Activated CD8-positive, alpha-beta T cell treated with anti-CD3 and anti-CD28 coated beads, Interleukin-2, amount 10 ng/mL, durations not matched to agents 7 days and 5 days (primary cell): ENCODE data around the gene RYR3. TPM values are rescaled to one million over a fixed set of nuclear protein-coding genes. Genes with fewer than 3 reads are reported as not detected.

Experiments used
- ATAC-seq: fragments of 150-1000 bp; cut with Tn5 transposase; one replicate; pipeline ENCODE4 v1.10.0; 2021; ENCODE audit warnings: moderate library complexity
- CTCF ChIA-PET: fragments of 350-600 bp; sonication (Branson Sonifier 250); formaldehyde crosslinking; loops from one replicate; lab custom pipeline; 2021; ENCODE audit warnings: antibody characterized with exemption; lab: Charles Lee
- POLR2A ChIA-PET: fragments of 350-600 bp; sonication (Branson Sonifier 250); formaldehyde crosslinking; loops from one replicate; lab custom pipeline; 2021; ENCODE audit warnings: antibody characterized with exemption; lab: Charles Lee
- DNase-seq: peaks from one replicate; pipeline ENCODE4 v3.0.0-alpha.2; 2020
- H3K27ac Mint-ChIP-seq: one replicate; pipeline ENCODE4 v1.8.0; 2021; ENCODE audit warnings: mild to moderate bottlenecking, mixed read lengths
- H3K27me3 Mint-ChIP-seq: one replicate; pipeline ENCODE4 v1.8.0; 2021; ENCODE audit warnings: low read depth, mixed read lengths
- H3K36me3 Mint-ChIP-seq: one replicate; pipeline ENCODE4 v1.8.0; 2021; ENCODE audit warnings: low read depth, mixed read lengths
- H3K4me1 Mint-ChIP-seq: one replicate; pipeline ENCODE4 v1.8.0; 2021; ENCODE audit warnings: low read depth, mixed read lengths
- H3K4me3 Mint-ChIP-seq: one replicate; pipeline ENCODE4 v1.8.0; 2021; ENCODE audit warnings: mild to moderate bottlenecking, mixed read lengths
- H3K9me3 Mint-ChIP-seq: one replicate; pipeline ENCODE4 v1.8.0; 2022; ENCODE audit warnings: mixed read lengths; ENCODE audit not compliant: insufficient read depth
- total RNA-seq, 2 experiments: library from RNA; stranded (reverse); gene quantifications; one replicate each; pipeline ENCODE4 v1.2.3, GENCODE V29; 2021

Gene RYR3
- total RNA-seq, 2 experiments from 2014 or later = not detected

DNA sequence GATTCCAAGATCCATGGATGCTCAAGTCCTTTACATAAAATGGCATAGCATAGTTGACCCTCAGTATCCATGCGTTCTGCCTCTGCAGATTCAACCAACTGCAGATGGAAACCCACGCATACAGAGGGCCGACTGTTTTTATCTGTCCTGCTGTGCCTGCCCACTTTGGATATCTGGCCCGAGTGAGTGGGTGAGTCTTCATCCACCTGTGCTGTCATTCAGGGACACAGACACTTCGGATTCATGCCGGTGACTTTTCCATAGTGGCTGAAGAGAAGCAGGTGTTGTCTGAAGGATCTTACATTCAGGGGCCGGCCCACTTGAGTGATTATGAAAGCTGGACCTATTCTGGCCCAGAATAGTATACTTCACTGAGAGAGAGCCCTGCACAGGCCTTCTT, 85.1 kb downstream of the RYR3 start:
- Mint-ChIP-seq H3K36me3 (no peaks in the 10 kb centered on the region), H3K4me3 (no peak overlapping the region), H3K27ac (no peak overlapping the region), H3K9me3 (no peaks in the 10 kb centered on the region), H3K4me1 (no peaks in the 10 kb centered on the region), H3K27me3 (no peaks in the 10 kb centered on the region)
- POLR2A ChIA-PET = no interaction called here
- no peak for DNase-seq
- no peak for ATAC-seq
- CTCF ChIA-PET = no interaction called here

DNA sequence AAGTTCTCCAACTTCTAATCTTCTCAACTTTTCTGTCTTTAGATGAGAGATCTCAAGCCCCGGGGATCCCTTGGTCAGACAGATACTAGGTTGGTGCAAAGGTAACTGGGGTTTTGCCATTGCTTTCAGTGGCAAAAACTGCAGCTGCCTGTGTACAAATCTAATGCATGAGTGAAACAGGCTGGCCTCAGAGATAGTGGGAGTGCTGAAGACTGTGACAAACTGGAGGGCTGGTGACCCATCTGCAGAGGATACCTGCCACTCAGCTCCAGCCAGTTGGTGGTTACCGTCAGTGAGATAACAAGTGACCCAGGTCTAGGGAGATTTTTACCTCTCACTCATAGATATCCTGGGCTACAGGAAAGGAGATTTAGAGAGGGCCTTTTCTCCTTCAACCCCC, 85.7 kb downstream of the RYR3 start:
- H3K27ac Mint-ChIP-seq = no peak overlapping the region
- ChIA-PET POLR2A (interaction anchor here (0.6 kb wide), 1 partner anchor 153 kb away, joined by 3 read pairs; no protein-coding TSS in a partner anchor), CTCF (no interaction called here)
- no peaks in the 10 kb centered on the region for H3K27me3 Mint-ChIP-seq
- no peaks in the 10 kb centered on the region for H3K9me3 Mint-ChIP-seq
- DNase-seq (no peak), ATAC-seq (no peak)
- H3K4me3 Mint-ChIP-seq = no peak overlapping the region
- no peaks in the 10 kb centered on the region for H3K36me3 Mint-ChIP-seq
- H3K4me1 Mint-ChIP-seq = no peaks in the 10 kb centered on the region

GRCh38 chr15:33398555-33398954, 87.8 kb downstream of the RYR3 start:
- ChIA-PET POLR2A (interaction anchor here (0.5 kb wide), 1 partner anchor 14 kb away, joined by 3 read pairs; no protein-coding TSS in a partner anchor), CTCF (no interaction called here)
- H3K9me3 Mint-ChIP-seq = no peaks in the 10 kb centered on the region
- ATAC-seq (no peak), DNase-seq (no peak)
- H3K27ac Mint-ChIP-seq = no peak overlapping the region
- no peaks in the 10 kb centered on the region for H3K4me1 Mint-ChIP-seq
- no peaks in the 10 kb centered on the region for H3K36me3 Mint-ChIP-seq
- H3K27me3 Mint-ChIP-seq = no peaks in the 10 kb centered on the region
- H3K4me3 Mint-ChIP-seq = no peak overlapping the region

DNA sequence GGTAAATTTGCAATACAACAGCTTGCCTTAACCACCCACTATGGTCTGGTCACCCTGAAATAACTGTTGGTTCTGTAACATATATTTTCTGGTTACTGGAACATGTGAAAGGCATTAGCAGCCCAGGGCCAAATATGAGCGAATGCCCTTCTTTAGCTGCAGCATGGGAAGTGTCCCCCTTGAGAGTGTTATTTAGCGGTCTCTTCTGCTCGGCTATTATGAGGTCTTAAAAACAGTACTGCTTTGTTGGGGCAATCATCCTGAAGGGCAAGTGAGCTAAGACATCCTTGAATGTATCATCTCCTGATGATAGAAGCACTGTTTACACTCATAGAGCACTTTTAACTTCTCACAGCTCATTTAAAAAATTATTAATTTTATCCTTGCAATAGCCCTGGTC, 90.2 kb downstream of the RYR3 start:
- Mint-ChIP-seq H3K9me3 (no peaks in the 10 kb centered on the region), H3K36me3 (no peaks in the 10 kb centered on the region), H3K27me3 (no peaks in the 10 kb centered on the region), H3K27ac (no peak overlapping the region), H3K4me1 (no peaks in the 10 kb centered on the region), H3K4me3 (no peak overlapping the region)
- DNase-seq (no peak), ATAC-seq (no peak)
- POLR2A ChIA-PET = no interaction called here
- CTCF ChIA-PET = no interaction called here

DNA sequence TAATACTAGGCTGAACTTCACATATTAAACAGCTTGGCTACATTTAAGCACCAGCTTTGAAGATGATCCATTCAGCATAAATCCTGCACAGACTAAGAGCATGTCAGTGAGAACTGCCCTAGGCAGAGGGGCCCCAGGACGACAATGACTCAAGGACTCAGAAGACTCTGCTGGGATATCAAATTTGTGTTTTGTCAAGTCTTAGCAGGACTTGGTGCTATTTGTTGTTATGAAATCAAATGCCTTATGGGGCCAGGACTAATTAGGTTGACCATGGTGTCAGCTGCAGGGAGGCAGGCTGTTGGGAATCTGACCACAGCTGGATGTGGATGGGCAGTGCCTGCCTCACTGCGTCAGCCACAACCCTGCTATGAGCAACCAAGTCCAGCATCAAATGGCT, 91.8 kb downstream of the RYR3 start:
- POLR2A ChIA-PET = no interaction called here
- no peaks in the 10 kb centered on the region for H3K36me3 Mint-ChIP-seq
- no peaks in the 10 kb centered on the region for H3K9me3 Mint-ChIP-seq
- CTCF ChIA-PET = no interaction called here
- H3K4me1 Mint-ChIP-seq = no peaks in the 10 kb centered on the region
- H3K27me3 Mint-ChIP-seq = no peaks in the 10 kb centered on the region
- ATAC-seq = no peak
- H3K4me3 Mint-ChIP-seq = no peak overlapping the region
- DNase-seq = no peak
- H3K27ac Mint-ChIP-seq = no peak overlapping the region

DNA sequence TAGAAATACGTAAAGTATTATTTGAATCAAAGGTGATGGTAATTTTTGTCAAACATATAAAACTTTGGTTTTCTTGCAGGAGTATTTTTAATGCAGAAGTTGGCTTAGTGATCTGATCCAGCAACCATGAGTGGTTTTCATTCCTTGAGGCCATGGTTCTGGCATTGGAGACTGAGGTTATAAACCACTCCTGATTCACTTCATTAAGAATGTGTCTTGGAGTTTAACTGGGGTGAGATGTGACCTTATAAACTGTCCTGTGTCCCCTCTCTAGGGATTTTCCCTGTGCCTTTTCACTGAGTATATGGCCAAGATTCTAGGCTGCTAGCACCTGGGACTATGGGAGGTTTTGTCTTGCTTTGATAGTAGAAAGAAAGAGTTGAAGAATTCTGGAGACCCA, 94.3 kb downstream of the RYR3 start:
- CTCF ChIA-PET = no interaction called here
- ATAC-seq = no peak
- H3K27ac Mint-ChIP-seq = no peak overlapping the region
- DNase-seq = no peak
- no peaks in the 10 kb centered on the region for H3K27me3 Mint-ChIP-seq
- no peaks in the 10 kb centered on the region for H3K36me3 Mint-ChIP-seq
- no peaks in the 10 kb centered on the region for H3K4me1 Mint-ChIP-seq
- POLR2A ChIA-PET = no interaction called here
- no peaks in the 10 kb centered on the region for H3K9me3 Mint-ChIP-seq
- no peak overlapping the region for H3K4me3 Mint-ChIP-seq

DNA sequence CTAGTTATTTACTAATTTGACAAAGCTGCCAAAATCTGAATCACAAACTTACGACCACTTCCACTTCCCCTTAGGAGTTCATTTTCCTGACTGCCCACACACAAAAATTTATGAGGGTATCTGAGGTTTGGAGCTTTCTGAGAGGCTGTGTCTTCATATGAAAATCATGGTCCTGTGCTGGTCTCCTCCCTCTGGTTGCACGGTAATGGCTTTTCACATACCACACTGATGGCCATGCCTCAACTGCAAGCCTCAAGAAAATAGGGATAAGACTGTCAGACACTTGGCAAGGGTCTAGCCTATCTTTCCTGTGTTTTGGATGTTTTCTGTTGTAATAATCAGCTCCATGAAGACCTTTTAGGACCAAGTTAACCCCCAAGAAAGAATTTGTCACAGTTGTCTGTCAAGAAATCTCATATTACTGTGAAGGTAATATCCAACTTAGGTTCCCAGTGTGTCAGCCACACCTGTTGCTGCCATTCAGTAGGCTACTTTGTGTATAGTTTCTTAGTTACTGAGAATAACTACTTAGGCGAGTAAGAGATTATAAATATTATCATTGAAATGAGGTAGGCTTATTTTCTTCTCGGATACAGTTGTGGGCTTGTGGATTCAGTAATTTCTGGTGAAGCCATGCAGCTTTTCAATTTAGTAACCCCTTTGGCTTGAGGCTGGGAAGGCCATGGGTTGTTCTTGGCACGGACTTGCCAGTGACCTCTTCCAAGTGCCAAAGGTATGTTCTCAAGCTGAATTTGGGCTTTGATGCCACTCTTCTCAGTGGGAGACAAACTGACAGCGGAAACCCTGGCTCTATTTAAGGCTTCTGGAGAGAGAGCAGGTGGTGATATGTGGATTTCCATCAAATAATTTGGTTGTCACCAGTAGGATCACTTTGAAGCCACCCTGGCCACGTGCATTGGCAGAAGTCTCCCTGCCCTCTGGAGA, 101.1 kb downstream of the RYR3 start:
- ChIA-PET CTCF (no interaction called here), POLR2A (no interaction called here)
- ATAC-seq (no peak), DNase-seq (no peak)
- no peak overlapping the region for H3K27ac Mint-ChIP-seq
- H3K27me3 Mint-ChIP-seq = no peaks in the 10 kb centered on the region
- no peaks in the 10 kb centered on the region for H3K4me1 Mint-ChIP-seq
- H3K4me3 Mint-ChIP-seq = no peak overlapping the region
- H3K9me3 Mint-ChIP-seq = no peaks in the 10 kb centered on the region
- no peaks in the 10 kb centered on the region for H3K36me3 Mint-ChIP-seq

DNA sequence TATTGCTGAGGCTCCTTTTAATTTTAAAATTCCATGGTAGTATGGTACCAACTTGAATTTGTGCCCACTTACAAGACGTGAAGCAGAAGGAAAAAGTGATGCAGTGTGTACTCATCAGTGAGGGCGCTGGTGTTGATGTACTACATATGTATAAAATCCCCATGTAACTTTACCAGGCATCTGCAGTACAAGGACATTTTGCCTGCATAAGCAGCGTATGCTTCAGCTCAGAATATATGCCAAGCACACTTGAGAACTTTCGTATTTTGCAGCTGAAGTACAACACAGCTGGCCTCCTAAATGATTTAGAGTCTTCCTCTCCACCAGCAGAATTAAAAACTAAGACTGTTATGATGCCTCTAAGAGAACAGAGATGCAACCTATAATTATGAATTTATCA, 108.9 kb downstream of the RYR3 start:
- no peak for DNase-seq
- Mint-ChIP-seq H3K27ac (no peak overlapping the region), H3K36me3 (no peaks in the 10 kb centered on the region), H3K27me3 (peaks cover 5% of the 10 kb centered on the region), H3K4me3 (no peak overlapping the region), H3K9me3 (no peaks in the 10 kb centered on the region), H3K4me1 (no peaks in the 10 kb centered on the region)
- ChIA-PET CTCF (no interaction called here), POLR2A (no interaction called here)
- no peak for ATAC-seq

- Mint-ChIP-seq H3K27ac (no peak overlapping the region), H3K9me3 (no peaks in the 10 kb centered on the region), H3K4me1 (no peaks in the 10 kb centered on the region), H3K36me3 (no peaks in the 10 kb centered on the region), H3K4me3 (no peak overlapping the region), H3K27me3 (no peaks in the 10 kb centered on the region)
- ChIA-PET POLR2A (no interaction called here), CTCF (no interaction called here)
- ATAC-seq (no peak), DNase-seq (no peak)
These were observed 113.3 kb downstream of the RYR3 start for GRCh38 chr15:33424025-33424424.

GRCh38 chr15:33425142-33425541, 114.4 kb downstream of the RYR3 start:
- Mint-ChIP-seq H3K36me3 (no peaks in the 10 kb centered on the region), H3K4me3 (no peak overlapping the region)
- ATAC-seq = no peak

DNA sequence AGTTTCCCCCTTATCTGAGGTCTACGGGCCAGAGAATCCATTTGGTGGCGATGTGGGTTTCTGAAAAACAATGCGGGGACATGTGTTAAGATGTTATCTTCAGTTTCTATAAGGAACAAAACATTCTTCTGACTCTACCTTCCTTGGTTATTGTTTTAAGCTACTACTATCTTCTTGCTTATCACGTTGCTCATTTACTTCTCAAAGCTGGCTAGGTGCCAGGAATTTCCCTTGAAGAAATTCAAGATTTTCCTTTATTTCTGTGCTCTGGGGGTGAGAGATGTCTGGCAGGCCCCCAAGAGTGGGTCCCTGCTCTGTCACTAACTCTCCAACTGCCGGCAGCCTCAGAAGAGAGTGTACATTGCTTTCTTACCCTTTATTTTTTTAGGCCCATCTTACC, 119.8 kb downstream of the RYR3 start:
- Mint-ChIP-seq H3K9me3 (no peaks in the 10 kb centered on the region), H3K36me3 (no peaks in the 10 kb centered on the region), H3K4me3 (no peak overlapping the region), H3K27me3 (no peaks in the 10 kb centered on the region), H3K27ac (no peak overlapping the region), H3K4me1 (no peaks in the 10 kb centered on the region)
- POLR2A ChIA-PET = no interaction called here
- DNase-seq (no peak), ATAC-seq (no peak)
- CTCF ChIA-PET = no interaction called here

More at GRCh38 chr15:33425142-33425541, 114.4 kb downstream of the RYR3 start:
- Mint-ChIP-seq H3K9me3 (no peaks in the 10 kb centered on the region), H3K27me3 (no peaks in the 10 kb centered on the region), H3K27ac (no peak overlapping the region), H3K4me1 (no peaks in the 10 kb centered on the region)
- ChIA-PET POLR2A (no interaction called here), CTCF (no interaction called here)
- no peak for DNase-seq

DNA sequence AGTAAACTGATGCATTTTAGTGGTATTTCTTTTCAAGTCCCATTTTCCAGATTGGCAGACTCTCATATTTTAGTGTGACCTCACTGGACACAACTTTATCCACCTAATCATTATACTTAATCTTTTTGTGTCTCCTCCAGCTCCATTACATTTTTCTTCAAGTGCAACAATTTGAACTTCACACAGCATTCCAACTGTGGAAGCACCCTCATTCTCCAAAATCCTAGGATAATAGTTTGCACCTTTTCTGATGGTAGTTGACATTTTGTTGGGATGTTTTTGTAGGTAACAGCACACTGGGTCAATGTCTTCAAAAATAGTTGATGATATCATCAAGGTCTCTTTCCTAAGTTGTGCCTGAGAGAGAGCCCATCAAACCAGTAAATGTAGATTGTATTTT, 123.1 kb downstream of the RYR3 start:
- no peak for ATAC-seq
- CTCF ChIA-PET = no interaction called here
- H3K27me3 Mint-ChIP-seq = no peaks in the 10 kb centered on the region
- POLR2A ChIA-PET = no interaction called here
- no peaks in the 10 kb centered on the region for H3K9me3 Mint-ChIP-seq
- no peak overlapping the region for H3K27ac Mint-ChIP-seq
- no peaks in the 10 kb centered on the region for H3K36me3 Mint-ChIP-seq
- no peaks in the 10 kb centered on the region for H3K4me1 Mint-ChIP-seq
- DNase-seq = no peak
- H3K4me3 Mint-ChIP-seq = no peak overlapping the region
